HepG2 (cell line): ENCODE data around the gene VPS25. TPM values are rescaled to one million over a fixed set of nuclear protein-coding genes. Genes with fewer than 3 reads are reported as not detected.
A peak's percentile ranks its signal among the peaks of the same experiment; 100 is the strongest.

Source experiments
- HHEX ChIP-seq: IDR thresholded peaks from 2 replicates; pipeline ENCODE4 v1.6.1; 2016; ENCODE audit warnings: control low read depth
- TCF7L2 ChIP-seq: IDR thresholded peaks from 2 replicates; pipeline ENCODE4 v1.6.1; 2011; ENCODE audit warnings: mild to moderate bottlenecking, low read depth, low read length, moderate library complexity
- YEATS4 ChIP-seq: sonication (generic); formaldehyde crosslinking; IDR thresholded peaks from 2 replicates; pipeline ENCODE4 v1.4.0; 2020; ENCODE audit warnings: missing genetic modification reagents, borderline replicate concordance
- ZNF460 ChIP-seq: sonication (generic); formaldehyde crosslinking; IDR thresholded peaks from 2 replicates; pipeline ENCODE4 v1.5.1; 2020; ENCODE audit warnings: missing genetic modification reagents, mild to moderate bottlenecking, borderline replicate concordance
- polyA plus RNA-seq, 8 experiments: library from polyadenylated mRNA; depleted of rRNA in 3 of 8; stranded (reverse) in 7 of 8; unstranded in 1 of 8; fragments of >200 nt; fragmentation: Illumina TruSeq in 4 of 8; extraction: Trizol in 4 of 8; gene quantifications; 2 replicates each; pipeline versions ENCODE4 v1.2.1 to v1.2.3, GENCODE V29; 2011 to 2016; ENCODE audit warnings: low read depth in 4 of 8, missing spikeins in 1 of 8, mixed read lengths in 1 of 8; ENCODE audit not compliant: insufficient read depth in 1 of 8
- total RNA-seq, 5 experiments: library from RNA; depleted of rRNA; stranded (reverse); fragments of >200 nt; fragmentation: Illumina TruSeq; extraction: Trizol; gene quantifications; 2 replicates each; pipeline ENCODE4 v1.2.3, GENCODE V29; 2016; ENCODE audit warnings: low read depth in 1 of 5
- TF ChIP-seq, protein P1 (sequence below): sonication (generic); formaldehyde crosslinking; IDR thresholded peaks from 2 replicates; pipeline ENCODE4 v1.8.0; 2022; ENCODE audit warnings: missing genetic modification reagents, mild to moderate bottlenecking, borderline replicate concordance
- TF ChIP-seq, protein P2 (sequence below): IDR thresholded peaks from 2 replicates; pipeline ENCODE4 v1.6.1; 2016; ENCODE audit warnings: missing compliant biosample characterization, missing genetic modification reagents, borderline replicate concordance
- TF ChIP-seq, protein P3 (sequence below): sonication (generic); formaldehyde crosslinking; IDR thresholded peaks from 2 replicates; pipeline ENCODE4 v1.4.0; 2020; ENCODE audit warnings: missing genetic modification reagents
- TF ChIP-seq, protein P4 (sequence below): sonication (generic); formaldehyde crosslinking; IDR thresholded peaks from one replicate; pipeline ENCODE4 v1.5.1; 2020; ENCODE audit warnings: mild to moderate bottlenecking, missing genetic modification reagents; ENCODE audit errors: not compliant biosample characterization
- TF ChIP-seq, protein P5 (sequence below): sonication (generic); formaldehyde crosslinking; IDR thresholded peaks from 2 replicates; pipeline ENCODE4 v1.5.0; 2020; ENCODE audit warnings: mild to moderate bottlenecking, missing genetic modification reagents
- TF ChIP-seq, protein P6 (sequence below): sonication (generic); formaldehyde crosslinking; IDR thresholded peaks from 2 replicates; pipeline ENCODE4 v1.4.0; 2020; ENCODE audit warnings: mild to moderate bottlenecking, missing genetic modification reagents

Gene VPS25
- total and polyA plus RNA-seq, 2 of the 13 experiments (the other 11 are each of a cell fraction or from before 2014, with no cell fraction given) = 161 to 249 TPM

DNA sequence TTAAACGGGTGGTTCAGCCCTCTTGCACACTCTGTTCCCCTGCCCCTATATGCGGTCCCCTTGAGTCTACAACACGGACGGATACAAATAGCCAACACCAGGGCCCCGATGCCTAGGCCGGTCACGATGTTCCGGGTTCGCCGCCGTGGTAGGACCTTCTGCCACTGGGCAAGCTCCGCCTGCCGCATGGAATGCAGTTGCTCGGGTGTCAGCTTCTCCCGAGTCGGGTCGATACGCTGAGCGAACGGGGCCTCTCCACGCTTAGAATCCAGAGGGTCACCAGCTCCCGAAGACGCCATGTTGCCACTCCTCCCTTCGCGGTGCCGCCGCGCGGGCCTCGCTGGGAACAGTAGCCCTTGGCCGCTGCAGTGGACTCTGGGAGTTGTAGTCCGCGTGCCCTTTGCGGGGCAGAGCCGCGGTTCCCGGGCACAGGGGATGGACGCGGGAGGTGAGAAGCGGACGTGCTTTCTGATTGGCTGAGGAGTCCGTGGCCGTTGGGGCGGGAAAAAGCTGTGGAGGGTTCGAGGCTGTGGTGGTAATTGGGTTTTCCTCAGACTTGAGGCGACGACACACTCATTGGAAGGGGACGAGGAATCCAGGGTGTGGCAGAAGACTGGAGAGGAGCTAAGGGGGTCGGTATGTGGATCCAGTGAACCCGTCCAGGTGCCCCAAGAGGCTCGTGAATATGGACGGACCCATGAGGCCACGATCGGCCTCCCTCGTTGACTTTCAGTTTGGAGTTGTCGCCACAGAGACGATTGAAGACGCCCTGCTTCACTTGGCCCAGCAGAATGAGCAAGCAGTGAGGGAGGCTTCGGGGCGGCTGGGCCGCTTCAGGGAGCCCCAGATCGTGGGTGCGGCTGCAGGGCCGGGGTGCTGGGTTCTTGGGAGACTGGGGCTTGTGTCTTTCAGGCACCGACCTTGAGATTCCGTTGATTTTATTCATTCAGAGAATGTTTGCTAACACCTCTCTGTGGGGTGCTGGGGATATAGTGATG, 25.4 kb downstream of the VPS25 start, which contains the start of the genes CNTD1 and COA3 (continued):
- TF ChIP-seq, protein P1, sequence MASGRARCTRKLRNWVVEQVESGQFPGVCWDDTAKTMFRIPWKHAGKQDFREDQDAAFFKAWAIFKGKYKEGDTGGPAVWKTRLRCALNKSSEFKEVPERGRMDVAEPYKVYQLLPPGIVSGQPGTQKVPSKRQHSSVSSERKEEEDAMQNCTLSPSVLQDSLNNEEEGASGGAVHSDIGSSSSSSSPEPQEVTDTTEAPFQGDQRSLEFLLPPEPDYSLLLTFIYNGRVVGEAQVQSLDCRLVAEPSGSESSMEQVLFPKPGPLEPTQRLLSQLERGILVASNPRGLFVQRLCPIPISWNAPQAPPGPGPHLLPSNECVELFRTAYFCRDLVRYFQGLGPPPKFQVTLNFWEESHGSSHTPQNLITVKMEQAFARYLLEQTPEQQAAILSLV (CRISPR knock-in tag) = peak; percentile 98
- TF ChIP-seq HHEX (CRISPR knock-in tag) (peak; percentile 27; the same call in 1 of the 2 replicates), ZNF460 (CRISPR knock-in tag) (no peak), YEATS4 (CRISPR knock-in tag) (peak; percentile 94; the same call in 1 of the 2 replicates), TCF7L2 (no peak)
- TF ChIP-seq, protein P2, sequence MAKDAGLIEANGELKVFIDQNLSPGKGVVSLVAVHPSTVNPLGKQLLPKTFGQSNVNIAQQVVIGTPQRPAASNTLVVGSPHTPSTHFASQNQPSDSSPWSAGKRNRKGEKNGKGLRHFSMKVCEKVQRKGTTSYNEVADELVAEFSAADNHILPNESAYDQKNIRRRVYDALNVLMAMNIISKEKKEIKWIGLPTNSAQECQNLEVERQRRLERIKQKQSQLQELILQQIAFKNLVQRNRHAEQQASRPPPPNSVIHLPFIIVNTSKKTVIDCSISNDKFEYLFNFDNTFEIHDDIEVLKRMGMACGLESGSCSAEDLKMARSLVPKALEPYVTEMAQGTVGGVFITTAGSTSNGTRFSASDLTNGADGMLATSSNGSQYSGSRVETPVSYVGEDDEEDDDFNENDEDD (CRISPR knock-in tag) = peak; percentile 99
- TF ChIP-seq, protein P3, sequence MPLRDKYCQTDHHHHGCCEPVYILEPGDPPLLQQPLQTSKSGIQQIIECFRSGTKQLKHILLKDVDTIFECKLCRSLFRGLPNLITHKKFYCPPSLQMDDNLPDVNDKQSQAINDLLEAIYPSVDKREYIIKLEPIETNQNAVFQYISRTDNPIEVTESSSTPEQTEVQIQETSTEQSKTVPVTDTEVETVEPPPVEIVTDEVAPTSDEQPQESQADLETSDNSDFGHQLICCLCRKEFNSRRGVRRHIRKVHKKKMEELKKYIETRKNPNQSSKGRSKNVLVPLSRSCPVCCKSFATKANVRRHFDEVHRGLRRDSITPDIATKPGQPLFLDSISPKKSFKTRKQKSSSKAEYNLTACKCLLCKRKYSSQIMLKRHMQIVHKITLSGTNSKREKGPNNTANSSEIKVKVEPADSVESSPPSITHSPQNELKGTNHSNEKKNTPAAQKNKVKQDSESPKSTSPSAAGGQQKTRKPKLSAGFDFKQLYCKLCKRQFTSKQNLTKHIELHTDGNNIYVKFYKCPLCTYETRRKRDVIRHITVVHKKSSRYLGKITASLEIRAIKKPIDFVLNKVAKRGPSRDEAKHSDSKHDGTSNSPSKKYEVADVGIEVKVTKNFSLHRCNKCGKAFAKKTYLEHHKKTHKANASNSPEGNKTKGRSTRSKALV (CRISPR knock-in tag) = 0 out of 2 replicates have a peak, but pooled peaks have one; percentile 49
- TF ChIP-seq, protein P4, sequence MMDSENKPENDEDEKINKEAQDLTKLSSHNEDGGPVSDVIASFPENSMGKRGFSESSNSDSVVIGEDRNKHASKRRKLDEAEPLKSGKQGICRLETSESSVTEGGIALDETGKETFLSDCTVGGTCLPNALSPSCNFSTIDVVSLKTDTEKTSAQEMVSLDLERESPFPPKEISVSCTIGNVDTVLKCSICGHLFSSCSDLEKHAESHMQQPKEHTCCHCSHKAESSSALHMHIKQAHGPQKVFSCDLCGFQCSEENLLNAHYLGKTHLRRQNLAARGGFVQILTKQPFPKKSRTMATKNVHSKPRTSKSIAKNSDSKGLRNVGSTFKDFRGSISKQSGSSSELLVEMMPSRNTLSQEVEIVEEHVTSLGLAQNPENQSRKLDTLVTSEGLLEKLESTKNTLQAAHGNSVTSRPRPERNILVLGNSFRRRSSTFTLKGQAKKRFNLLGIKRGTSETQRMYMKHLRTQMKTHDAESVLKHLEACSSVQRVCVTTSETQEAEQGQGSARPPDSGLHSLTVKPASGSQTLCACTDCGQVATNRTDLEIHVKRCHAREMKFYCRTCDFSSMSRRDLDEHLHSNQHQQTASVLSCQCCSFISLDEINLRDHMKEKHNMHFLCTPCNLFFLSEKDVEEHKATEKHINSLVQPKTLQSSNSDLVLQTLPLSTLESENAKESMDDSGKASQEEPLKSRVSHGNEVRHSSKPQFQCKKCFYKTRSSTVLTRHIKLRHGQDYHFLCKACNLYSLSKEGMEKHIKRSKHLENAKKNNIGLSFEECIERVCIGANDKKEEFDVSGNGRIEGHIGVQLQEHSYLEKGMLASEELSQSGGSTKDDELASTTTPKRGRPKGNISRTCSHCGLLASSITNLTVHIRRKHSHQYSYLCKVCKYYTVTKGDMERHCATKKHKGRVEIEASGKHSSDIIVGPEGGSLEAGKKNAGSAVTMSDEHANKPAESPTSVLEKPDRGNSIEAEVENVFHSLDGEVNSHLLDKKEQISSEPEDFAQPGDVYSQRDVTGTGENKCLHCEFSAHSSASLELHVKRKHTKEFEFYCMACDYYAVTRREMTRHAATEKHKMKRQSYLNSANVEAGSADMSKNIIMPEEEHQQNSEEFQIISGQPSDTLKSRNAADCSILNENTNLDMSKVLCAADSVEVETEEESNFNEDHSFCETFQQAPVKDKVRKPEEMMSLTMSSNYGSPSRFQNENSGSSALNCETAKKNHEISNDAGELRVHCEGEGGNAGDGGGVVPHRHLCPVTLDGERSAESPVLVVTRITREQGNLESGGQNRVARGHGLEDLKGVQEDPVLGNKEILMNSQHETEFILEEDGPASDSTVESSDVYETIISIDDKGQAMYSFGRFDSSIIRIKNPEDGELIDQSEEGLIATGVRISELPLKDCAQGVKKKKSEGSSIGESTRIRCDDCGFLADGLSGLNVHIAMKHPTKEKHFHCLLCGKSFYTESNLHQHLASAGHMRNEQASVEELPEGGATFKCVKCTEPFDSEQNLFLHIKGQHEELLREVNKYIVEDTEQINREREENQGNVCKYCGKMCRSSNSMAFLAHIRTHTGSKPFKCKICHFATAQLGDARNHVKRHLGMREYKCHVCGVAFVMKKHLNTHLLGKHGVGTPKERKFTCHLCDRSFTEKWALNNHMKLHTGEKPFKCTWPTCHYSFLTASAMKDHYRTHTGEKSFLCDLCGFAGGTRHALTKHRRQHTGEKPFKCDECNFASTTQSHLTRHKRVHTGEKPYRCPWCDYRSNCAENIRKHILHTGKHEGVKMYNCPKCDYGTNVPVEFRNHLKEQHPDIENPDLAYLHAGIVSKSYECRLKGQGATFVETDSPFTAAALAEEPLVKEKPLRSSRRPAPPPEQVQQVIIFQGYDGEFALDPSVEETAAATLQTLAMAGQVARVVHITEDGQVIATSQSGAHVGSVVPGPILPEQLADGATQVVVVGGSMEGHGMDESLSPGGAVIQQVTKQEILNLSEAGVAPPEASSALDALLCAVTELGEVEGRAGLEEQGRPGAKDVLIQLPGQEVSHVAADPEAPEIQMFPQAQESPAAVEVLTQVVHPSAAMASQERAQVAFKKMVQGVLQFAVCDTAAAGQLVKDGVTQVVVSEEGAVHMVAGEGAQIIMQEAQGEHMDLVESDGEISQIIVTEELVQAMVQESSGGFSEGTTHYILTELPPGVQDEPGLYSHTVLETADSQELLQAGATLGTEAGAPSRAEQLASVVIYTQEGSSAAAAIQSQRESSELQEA = peak; percentile 95
- TF ChIP-seq, protein P5, sequence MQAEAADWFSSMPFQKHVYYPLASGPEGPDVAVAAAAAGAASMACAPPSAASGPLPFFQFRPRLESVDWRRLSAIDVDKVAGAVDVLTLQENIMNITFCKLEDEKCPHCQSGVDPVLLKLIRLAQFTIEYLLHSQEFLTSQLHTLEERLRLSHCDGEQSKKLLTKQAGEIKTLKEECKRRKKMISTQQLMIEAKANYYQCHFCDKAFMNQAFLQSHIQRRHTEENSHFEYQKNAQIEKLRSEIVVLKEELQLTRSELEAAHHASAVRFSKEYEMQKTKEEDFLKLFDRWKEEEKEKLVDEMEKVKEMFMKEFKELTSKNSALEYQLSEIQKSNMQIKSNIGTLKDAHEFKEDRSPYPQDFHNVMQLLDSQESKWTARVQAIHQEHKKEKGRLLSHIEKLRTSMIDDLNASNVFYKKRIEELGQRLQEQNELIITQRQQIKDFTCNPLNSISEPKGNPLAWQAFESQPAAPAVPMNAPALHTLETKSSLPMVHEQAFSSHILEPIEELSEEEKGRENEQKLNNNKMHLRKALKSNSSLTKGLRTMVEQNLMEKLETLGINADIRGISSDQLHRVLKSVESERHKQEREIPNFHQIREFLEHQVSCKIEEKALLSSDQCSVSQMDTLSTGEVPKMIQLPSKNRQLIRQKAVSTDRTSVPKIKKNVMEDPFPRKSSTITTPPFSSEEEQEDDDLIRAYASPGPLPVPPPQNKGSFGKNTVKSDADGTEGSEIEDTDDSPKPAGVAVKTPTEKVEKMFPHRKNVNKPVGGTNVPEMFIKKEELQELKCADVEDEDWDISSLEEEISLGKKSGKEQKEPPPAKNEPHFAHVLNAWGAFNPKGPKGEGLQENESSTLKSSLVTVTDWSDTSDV (CRISPR knock-in tag) = no peak
- TF ChIP-seq, protein P6, sequence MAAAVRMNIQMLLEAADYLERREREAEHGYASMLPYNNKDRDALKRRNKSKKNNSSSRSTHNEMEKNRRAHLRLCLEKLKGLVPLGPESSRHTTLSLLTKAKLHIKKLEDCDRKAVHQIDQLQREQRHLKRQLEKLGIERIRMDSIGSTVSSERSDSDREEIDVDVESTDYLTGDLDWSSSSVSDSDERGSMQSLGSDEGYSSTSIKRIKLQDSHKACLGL (CRISPR knock-in tag) = peak; percentile 90
